Measurements from ENCODE around the gene CNBD2.
"Not testable (repeated sequence)": the region's sequence is repeated elsewhere in the genome, so short reads cannot be mapped to it uniquely, and the experiment has no call there.

The CNBD2 gene

GRCh38 chr20:35967979-35968640 lies at the start of gene CNBD2:
CNBD2 (plus strand) TSS chr20:35968590; CDS start chr20:35968763, 173 bp downstream.
- no peak for DNase-seq

- DNase-seq = no peak
These were observed 47.9 kb upstream of the CNBD2 start for GRCh38 chr20:35920523-35920922.

GRCh38 chr20:35929301-35929700 lies 39.1 kb upstream of the CNBD2 start:
- no peak for DNase-seq

DNA sequence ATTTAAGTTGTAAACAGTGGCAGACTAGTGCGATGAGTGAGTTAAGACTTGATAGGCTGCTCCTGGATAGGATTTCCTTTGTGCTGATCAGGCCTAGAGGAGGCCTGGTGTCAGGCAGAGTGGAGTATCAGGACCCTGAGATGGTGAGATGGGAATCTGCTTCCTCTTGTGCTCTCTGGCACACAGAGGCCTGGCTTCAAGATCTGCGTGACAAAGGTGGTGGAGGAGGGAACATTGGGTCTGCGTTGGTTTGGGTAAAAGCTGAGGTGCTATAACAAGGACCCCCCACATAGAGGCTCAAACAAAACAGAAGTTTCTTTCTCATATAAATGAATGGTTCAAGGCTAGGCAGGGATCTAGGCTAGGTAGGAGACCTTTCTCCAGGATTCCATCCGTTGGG lies 34.3 kb upstream of the CNBD2 start:
- DNase-seq = no peak

- no peak for DNase-seq
These were observed 29.1 kb upstream of the CNBD2 start for GRCh38 chr20:35939264-35939663.

GRCh38 chr20:35941620-35942019 lies 26.8 kb upstream of the CNBD2 start:
- DNase-seq = no peak

DNA sequence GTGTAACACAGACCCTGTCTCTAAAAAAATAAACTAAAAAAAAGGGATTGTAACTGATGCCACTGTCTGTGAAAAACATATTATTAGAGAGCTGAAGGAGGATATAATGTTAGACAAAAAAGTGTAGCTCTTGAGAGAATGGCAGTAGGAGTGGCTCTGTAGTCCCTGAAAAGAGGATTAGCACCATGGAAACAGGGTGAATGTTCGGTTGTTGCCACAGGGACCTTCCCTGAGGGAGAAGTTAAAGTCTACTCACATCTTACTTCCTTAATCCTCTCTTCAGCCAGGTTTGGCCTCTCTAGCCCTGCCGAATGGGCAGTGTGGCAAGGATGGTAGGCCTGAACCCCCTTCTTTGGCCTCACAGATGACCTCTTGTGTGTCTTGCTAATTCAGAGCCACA lies 26.1 kb upstream of the CNBD2 start:
- no peak for DNase-seq

GRCh38 chr20:35947489-35947888 lies 20.9 kb upstream of the CNBD2 start:
- DNase-seq = no peak

- no peak for DNase-seq
These were observed 20.5 kb upstream of the CNBD2 start for GRCh38 chr20:35947907-35948306.

DNA sequence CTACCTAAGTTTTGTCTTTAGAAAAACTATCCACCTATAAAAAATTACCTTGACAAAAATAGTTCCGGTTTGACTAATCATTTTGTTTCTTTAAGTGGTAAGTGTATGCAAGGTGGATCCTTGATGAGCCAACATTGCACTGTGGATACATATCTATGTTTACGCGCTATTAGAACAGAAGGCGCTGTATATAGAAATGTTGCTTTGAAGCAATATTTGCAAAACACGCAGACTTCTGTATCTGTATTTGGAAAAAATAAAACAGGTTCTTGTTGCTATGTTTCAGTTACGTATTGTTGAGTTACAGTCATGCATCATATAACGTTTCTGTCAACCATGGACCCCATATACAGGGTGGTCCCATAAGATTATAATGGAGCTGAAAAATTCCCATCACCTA lies 18.3 kb upstream of the CNBD2 start:
- no peak for DNase-seq

DNA sequence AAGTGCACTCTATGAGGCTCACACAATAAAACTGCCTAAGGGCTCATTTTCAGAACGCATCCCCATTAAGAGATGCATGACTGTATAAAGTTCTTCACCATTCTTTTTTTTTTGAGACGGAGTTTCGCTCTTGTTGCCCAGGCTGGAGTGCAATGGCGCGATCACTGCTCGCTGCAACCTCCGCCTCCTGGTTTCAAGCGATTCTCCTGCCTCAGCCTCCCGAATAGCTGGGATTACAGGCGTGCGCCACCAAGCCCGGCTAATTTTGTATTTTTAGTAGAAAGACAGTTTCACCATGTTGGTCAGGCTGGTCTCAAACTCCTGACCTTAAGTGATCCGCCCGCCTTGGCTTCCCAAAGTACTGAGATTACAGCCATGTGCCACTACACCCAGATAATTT lies 16.3 kb upstream of the CNBD2 start:
- not testable (repeated sequence) for DNase-seq

- DNase-seq = no peak
These were observed 15.7 kb upstream of the CNBD2 start for GRCh38 chr20:35952480-35953386.

DNA sequence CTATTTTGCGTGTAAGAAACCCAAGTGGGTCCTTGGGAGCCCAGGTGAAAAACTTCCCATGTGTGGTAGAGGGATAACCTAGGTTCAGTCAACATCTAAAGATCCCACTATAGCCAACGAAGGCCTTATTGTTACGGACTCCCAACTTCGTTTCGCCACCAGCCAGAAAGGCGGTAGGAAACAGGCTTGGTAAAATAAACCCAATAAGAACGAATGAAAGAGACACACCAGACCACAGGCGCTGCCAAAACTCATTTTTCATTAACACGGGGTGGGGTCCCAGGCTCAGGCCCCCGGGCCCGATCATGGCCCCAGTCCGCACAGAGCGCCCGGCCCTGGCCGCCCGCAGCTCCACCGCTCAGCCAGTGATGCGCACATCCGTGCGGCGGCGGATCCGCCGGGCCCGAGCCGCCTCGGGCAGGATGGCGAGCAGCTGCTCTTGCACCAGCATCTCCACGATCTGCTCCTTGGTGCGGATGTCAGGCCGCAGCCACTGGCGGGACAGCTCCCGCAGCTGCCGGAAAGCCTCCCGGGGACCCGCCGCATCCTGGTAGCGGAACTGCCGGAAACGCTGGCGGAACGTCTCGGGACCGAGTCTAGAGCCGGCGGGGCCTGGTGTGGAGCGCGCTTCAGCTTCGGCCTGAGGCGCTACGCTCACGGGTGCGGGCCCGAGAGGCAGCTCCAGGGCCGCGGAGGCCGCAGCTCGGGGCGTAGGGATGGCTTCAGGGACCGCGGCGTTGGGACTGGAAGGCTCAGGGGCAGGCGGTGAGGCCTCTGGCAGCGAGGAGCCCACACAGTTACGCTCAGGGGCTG lies 14.8 kb upstream of the CNBD2 start:
- peak in 2 of 14 donors; percentile 34 to 42 for DNase-seq

DNA sequence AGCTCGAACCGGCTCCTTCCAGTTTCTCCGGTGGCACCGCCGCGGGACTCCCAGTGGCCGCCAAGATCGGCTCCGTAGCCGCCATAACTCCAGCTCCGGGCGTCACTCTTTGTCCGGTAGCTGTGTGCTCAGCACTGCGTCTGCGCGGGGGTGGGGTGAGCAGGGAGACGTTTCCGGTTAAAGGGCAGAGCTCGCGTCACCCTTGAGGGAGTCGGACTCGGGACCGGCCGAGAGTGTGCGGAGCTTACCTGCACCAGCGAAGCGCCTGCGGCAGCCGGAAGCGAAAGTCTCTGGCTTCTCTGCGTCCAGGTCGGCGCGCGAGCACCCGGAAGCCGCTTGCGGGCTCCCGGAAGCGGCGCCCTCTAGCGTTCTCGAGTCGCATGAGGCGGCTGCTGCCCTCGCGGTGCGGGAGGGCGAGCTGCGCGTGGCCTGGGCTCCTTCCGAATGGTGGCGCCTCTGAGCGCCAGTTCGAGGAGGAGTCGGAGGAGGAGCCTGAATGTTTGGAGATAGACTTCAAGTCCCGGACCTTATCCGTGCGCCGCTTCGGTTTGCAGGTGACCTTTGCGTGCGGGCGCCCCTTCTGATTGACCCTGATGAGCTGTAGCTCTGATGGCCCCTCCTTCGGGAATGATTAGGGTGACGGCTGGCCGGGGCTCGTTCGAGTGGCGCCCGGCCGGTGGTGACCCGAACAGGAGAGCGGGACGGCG lies 14.0 kb upstream of the CNBD2 start, which contains the start of gene SCAND1:
TSS of gene SCAND1 (minus strand) at position 303 of the 707 bp plus-strand sequence. CDS start at position 85, 218 bp downstream.
- DNase-seq = peak; percentile 62 to 100 (median 95)

- peak in 1 of 14 donors; percentile 52 for DNase-seq
These were observed 13.5 kb upstream of the CNBD2 start for GRCh38 chr20:35954907-35955251.

GRCh38 chr20:35956616-35957015 lies 11.8 kb upstream of the CNBD2 start:
- no peak for DNase-seq

DNA sequence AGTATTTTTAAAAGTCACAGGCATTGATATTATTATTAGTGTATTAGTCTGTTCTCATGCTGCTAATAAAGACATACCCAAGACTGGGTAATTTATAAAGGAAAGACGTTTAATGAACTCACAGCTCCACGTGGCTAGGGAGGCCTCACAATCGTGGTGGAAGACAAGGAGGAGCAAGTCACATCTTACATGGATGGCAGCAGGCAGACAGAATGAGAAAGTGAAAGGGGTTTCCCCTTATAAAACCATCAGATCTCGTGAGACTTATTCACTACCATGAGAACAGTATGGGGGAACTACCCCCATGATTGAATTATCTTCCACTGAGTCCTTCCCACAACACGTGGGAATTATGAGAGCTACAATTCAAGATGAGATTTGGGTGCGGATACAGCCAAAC lies 9.1 kb upstream of the CNBD2 start:
- DNase-seq = not testable (repeated sequence)

DNA sequence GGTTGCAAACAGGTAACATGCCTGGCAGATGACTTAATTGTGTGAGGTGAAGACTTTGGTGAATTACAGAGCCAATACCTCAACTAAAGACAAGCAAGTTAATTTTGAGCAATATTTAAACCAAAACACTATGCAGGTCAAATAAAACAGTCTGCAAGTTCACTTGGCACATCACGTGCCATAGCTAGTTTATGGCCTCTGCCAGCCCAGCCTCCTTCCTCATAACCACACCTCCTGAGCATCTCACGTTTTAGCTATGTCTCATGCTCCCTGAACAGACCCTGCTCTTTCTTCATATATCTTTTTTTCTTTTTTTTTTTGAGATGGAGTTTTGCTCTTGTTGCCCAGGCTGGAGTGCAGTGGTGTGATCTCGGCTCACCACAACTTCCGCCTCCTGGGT lies 4.5 kb upstream of the CNBD2 start:
- DNase-seq = no peak

DNA sequence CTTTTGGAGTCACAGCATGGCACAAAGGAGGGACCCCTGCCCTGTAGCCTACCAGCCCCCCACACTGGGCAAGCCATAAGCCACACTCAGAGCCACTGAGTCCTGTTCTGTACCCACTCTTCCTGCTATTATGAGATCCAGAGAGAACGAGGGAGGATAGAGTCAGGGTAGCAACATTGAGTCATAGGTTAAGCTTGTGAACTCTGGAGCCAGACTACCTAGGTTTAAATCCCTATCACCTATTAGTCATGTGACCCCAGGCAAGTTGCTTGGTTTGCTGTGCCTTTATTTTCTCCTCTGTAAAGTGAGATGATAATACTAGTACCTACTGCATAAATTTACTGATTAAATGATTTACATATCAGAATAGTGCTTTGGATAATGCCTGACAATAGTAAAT lies 540 bp downstream of the CNBD2 start:
- DNase-seq = no peak

DNA sequence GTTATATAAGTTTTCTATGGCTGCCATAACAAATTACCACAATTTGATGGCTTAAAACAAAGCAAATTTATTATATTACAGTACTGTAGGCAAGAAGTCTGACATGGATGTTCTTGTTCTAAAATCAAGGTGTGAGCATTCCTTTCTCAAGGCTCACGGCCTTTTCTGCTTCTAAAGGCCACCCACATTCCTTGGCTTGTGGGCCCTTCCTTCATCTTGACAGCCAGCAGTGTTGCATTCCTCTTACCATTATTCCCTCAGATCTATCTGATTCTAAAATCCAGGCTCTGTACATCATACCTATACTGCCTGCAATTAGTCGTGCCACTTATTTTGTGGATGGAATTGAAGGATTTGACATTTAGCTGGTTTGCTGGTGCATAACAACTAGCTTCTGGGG lies 3.6 kb downstream of the CNBD2 start:
- no peak for DNase-seq

DNA sequence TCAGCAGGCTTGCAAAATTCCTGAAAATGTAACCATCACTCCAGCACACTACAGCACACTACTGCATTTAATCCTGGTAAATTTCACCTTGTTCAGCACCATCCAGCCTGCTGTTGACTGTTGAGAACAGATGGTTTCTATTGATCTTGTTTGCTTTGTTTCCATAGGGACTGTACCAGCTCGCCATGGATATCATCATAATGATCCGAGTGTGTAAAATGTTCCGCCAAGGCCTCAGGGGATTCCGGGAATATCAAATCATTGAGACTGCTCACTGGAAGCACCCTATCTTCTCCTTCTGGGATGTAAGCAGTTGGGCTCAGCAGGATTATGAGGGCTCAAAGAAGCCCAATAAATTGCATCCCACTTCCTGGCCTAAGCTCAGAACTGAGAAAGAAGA lies 4.1 kb downstream of the CNBD2 start:
- DNase-seq = no peak

GRCh38 chr20:35974256-35974655 lies 5.9 kb downstream of the CNBD2 start:
- DNase-seq = no peak
